ENCODE measurements around the gene CD200R1.

- TF ChIP-seq CTCF (IDR thresholded peaks at IDR 0.05; ENCODE audit: insufficient read depth, low read length, poor library complexity, severe bottlenecking) (no peak), EZH2phosphoT487 (conservative IDR thresholded peaks at IDR 0.05; ENCODE audit: low read length) (no peak)
Measured at GRCh38 chr3:112984485-112984884, 9.6 kb upstream of the CD200R1 start.

Measured in SU-DHL-6 (cell line).